GM12874 (cell line): ENCODE results near the gene CDK17.

Experiments used
- CTCF ChIP-seq: IDR thresholded peaks from 2 replicates; pipeline ENCODE4 v1.5.1; 2011; ENCODE audit warnings: low read depth, mild to moderate bottlenecking, control low read depth, low read length, moderate library complexity; ENCODE audit not compliant: insufficient read depth

Gene CDK17

DNA sequence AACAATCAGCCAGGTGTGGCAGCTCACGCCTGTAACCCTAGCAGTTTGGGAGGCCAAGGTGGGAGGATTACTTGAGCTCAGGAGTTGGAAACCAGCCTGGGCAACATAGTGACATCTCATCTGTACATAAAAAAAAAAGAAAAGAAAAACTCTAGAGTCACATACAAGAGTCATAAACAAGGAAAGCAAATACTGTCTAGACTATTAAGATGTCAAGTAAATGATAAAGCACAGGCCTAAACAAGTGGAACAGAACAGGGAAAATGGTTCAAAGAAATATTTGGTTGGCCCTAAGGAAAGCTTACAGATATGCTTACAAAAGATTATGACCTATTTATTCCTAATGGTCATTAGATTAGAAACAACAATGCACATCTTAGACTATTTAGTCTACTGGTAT lies 12.3 kb downstream of the CDK17 start:
- TF ChIP-seq CTCF, result no peak

DNA sequence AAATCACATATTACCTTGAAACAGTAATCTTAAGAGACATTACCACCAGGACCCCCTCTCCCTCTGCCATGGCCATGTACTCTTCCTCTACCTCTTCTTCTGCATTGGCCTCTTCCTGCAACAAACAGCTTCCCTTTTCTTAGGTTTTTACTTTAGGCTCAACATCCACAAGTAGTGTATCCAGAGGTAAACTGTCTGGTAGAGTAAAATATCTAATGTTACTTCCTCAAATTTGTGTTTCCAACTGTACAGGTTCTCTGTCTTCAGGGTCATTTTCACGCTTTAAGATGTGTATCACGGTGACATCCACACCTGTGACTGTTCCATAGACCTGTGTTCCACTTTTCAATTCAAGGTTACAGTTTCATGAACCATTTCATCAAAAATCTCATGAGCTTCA lies 13.4 kb downstream of the CDK17 start:
- no peak for TF ChIP-seq CTCF

DNA sequence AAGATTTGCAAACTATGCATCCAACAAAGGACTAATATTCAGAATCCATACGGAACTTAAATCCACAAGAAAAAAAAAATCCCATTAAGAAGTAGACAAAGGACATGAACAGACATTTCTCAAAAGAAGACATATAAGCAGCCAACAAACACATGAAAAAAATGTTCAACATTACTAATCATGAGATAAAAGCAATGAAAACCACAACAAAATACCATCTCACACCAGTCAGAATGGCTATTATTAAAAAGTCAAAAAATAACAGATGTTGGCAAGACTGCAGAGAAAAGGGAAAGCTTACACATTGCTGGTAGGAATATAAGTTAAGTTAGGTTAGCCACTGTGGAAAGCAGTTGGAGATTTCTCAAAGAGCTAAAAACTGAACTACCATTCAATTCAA lies 16.2 kb downstream of the CDK17 start:
- no peak for TF ChIP-seq CTCF

GRCh38 chr12:96383371-96383770 lies 16.9 kb downstream of the CDK17 start:
- no peak for TF ChIP-seq CTCF

- TF ChIP-seq CTCF, result no peak
Observed at GRCh38 chr12:96378319-96378718, 21.9 kb downstream of the CDK17 start.

GRCh38 chr12:96376865-96377264 lies 23.4 kb downstream of the CDK17 start:
- TF ChIP-seq CTCF, result no peak

- TF ChIP-seq CTCF, result no peak
Observed at GRCh38 chr12:96375841-96376604, 24.2 kb downstream of the CDK17 start.

DNA sequence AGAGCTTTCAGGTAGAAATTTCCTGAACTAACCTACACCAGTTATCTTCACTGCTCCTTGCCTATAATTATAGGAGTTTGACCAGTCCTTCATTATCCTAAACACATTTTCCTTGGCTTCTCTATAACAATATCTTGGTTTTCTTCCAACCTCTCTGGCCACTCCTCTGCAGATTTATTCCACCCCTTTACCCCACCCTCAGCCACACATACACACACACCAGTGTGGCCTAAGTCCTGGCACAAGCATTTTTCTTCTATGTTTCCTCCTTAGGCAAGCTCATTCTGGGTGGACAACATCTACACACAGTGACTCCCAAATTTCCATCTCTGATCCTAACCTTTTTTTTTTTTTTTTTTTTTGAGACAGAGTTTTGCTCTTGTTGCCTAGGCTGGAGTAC lies 25.1 kb downstream of the CDK17 start:
- no peak for TF ChIP-seq CTCF
